Pons (tissue), 1 donor: ENCODE data around the gene PTPRF.

Source experiments
- DNase-seq: peaks from one replicate; pipeline ENCODE4 v3.0.0-alpha.2; 2016; ENCODE audit warnings: low spot score

Gene PTPRF

DNA sequence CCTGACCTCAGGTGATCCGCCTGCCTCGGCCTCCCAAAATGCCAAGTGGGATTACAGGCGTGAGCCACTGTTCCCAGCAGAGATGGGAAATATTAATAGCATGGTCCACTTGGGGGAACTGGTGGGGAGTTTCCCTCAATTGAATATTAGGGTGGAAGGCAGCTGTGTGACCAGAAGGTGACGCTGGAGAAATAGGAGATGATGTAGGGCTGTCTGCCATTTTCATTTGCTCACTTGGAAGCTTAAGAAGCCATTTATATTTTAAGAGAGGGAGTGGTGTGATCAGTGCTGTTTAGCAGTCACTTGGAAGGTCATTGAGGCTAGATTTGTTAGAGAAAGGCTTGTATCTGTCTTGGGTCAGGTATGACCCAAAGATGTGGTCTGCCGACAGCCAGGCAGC lies 139.2 kb downstream of the PTPRF start:
- DNase-seq, result no peak

DNA sequence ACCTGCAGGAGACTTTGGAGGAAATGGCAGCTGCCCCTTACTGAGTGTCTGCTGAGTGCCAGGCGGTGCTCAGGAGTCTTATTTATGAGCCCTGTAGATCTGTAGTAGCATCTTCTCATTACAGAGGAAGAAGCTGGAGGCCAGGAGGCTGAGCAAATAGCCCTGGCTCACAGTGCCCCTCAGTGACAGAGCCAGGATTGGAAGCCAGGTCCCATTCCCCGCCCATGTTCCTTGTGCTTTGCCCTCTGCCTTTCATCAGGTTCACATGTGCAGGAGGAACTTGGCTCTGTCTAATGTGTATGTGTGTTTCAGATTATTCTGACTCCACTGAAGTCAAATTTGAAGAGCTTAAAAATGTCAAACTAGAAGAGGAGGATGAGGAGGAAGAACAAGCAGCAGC lies 140.5 kb downstream of the PTPRF start:
- no peak for DNase-seq

DNA sequence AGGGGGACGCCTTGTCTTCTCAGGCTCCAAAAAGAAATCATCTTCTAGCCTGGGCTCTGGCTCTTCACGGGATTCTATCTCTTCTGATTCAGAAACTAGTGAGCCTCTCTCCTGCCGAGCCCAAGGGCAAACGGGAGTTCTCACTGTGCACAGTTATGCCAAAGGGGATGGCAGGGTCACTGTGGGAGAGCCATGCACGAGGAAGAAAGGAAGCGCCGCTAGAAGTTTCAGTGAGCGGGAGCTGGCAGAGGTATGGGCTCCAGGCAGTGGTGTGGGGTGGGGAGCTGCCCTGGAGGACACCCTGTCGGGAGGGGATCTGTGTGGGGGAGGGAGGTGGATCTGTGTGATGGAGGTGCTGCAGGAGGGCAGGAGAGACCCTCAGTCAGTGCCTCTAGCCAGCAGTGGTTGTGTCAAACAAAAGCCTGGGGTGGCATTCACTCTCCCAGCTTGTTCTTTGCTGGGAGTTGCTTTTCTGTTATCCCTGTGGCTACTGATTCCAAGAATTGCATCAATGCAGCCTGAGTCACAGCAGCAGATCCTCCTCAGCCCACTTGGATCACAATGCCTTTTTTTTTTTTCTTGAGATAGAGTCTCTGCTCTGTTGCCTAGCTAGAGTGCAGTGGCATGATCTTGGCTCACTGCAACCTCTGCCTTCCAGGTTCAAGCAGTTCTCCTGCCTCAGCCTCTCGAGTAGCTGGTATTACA lies 141.1 kb downstream of the PTPRF start:
- DNase-seq, result no peak

DNA sequence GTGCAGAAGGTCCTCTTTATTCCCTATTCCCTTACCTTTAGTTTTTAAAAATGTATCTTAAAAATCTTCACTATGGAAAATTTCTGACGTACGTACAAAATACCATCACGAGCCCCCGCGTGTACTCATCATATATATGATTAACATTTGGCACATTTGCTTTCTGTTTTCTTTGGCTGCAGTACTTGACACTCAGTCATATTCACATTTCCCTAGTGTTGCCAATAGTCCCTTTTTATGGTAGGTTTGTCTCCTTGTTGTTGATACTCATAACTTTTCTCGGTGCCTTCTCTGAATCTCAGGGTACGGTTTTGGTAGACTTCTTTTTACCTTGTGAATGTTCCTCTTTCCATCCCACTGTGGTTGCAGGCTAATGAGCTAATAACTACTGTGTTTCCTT lies 142.6 kb downstream of the PTPRF start:
- no peak for DNase-seq
